ENCODE data around the gene SCYL1.

Gene SCYL1

GRCh38 chr11:65572356-65573051 is 47.6 kb downstream of the SCYL1 start, which contains the start of gene FAM89B:
TSS of gene FAM89B (plus strand) at chr11:65572538. CDS start at chr11:65572670, 132 bp downstream.
- peak; percentile 82 for DNase-seq

DNA sequence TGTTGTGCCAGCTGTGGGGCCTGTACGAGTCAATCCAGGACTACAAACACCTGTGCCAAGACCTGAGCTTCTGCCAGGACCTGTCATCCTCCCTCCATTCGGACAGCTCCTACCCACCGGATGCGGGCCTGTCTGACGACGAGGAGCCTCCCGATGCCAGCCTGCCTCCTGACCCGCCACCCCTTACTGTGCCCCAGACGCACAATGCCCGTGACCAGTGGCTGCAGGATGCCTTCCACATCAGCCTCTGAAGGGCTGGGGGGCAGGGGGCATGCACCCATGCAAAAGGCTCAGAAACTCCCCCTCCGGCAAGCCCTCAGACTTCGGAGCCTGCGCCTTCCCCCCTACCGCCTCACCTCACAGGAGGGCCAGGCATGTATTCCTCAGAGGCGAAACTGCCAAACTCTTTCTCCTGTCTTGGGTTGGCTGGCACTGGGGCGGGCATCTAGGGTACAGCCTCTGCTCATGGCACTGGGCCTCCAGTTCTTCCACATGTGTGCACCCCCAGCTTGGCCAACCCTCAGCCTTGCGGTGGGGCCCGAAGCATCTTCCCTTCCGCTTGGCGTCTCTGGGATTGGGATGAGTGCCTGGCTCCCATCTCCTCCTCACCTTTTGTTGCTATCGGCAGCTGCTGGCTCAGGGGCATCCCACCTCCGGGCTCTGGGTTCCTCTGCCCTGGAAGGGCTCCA is 48.7 kb downstream of the SCYL1 start:
- no peak for DNase-seq

DNA sequence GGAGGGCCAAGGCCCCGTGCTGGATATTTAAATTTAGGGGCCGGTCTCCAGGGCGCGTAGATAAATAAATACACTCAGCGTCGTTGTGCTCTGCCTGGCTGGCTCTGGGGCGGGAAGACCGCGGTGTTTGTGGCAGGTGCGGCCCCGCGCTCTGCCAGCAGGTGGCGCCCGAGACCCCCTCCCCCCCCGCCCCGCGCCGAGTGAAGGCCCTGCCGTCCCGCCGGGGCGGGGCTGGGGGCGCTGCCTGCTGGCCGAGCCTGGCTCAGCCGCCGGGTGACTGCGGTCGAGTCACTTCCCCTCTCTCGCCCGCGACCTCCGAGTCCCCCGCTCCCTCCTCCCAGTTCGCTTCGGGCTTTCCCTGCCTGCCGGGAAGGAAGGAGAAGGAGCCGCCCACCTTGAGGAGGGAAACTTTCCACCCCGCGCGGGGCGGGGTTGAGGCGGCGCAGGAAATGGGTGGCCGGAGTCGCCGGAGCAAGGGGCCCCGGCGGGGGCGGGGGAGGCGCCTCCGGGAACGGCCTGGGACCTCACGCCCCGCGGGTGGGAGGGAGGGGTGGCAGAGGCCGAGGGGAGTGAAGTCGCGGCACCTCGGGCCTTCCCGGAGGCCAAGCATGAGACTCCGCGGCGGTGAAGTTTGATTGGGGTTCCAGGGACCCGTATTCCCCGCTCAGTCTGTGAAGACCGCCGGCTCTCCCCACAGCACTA is 49.4 kb downstream of the SCYL1 start:
- peak; percentile 87 for DNase-seq

GRCh38 chr11:65574811-65575567 is 50.1 kb downstream of the SCYL1 start:
- no peak for DNase-seq

- DNase-seq: peak; percentile 71
Measured at GRCh38 chr11:65575568-65576231, 50.8 kb downstream of the SCYL1 start, which contains the start of gene EHBP1L1. TSS of gene EHBP1L1 (plus strand) at chr11:65576053. CDS start at chr11:65576303, 250 bp downstream.

- no peak for DNase-seq
Measured at GRCh38 chr11:65576232-65576866, 51.5 kb downstream of the SCYL1 start.

DNA sequence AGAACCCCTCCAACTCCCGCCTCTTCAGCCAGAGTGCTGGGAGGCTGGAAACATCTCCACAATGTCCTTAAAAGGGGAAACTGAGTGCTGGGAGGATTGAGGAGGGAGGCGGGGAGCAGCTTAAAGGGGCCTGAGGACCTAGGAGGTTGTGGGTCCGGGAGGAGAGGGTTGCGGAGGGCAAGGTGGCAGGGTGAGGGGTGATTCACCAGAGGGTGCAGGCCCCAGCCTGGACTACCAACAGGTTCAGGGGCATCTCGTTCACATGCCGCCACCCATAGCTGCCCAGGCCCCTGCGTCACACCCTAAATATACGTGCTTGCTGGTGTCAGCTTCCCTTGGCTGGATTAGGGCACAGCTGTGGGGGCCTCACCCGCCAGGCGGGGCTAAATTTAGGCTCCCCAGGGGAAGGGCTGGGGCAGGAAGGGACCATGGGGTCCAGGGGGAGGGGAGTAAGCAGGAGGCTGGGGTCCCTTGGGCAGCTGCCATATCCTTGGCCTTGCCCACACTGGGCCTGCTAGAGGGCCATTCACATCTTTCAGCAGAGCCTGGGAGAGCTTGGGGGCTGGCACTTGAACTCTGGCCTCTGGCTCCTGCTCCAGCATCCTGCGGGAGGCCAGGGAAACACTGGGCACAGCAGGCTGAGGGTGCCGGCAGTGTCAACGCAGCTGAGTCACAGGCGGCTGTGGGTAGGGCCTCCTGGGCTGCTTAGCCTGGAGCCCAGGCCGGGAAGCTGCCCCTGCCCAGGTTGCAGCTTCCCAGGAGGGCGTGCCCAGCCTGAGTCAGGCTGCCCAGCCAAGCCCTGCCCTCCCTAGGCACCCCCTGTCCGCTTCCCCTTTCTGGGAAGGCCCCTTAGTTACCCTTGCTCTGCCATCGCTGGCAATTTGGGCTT is 52.2 kb downstream of the SCYL1 start:
- no peak for DNase-seq

- DNase-seq: no peak
Measured at GRCh38 chr11:65577756-65578109, 52.9 kb downstream of the SCYL1 start.

GRCh38 chr11:65578134-65578533 is 53.3 kb downstream of the SCYL1 start:
- DNase-seq: no peak

DNA sequence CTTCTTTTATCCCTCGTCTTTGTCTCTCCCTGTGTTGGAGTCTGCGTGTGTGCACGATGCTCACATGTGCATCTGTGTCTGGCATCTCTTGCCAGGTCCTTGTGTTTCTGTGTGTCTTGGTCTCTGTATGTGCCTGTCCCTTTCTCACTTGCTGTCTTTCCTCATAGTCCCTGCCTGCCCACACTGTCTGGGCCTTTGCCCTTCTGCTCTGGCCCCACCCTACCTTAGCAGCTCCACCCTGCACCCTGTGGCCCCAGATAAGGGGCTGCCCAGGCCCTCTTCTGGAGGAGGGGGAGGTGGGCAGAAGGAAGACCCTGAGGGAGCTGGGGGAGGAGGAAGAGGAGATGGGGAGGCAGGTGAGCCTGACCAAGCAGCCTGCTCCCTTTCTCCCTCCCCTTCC is 53.8 kb downstream of the SCYL1 start:
- no peak for DNase-seq

GRCh38 chr11:65579291-65579690 is 54.4 kb downstream of the SCYL1 start:
- no peak for DNase-seq

DNA sequence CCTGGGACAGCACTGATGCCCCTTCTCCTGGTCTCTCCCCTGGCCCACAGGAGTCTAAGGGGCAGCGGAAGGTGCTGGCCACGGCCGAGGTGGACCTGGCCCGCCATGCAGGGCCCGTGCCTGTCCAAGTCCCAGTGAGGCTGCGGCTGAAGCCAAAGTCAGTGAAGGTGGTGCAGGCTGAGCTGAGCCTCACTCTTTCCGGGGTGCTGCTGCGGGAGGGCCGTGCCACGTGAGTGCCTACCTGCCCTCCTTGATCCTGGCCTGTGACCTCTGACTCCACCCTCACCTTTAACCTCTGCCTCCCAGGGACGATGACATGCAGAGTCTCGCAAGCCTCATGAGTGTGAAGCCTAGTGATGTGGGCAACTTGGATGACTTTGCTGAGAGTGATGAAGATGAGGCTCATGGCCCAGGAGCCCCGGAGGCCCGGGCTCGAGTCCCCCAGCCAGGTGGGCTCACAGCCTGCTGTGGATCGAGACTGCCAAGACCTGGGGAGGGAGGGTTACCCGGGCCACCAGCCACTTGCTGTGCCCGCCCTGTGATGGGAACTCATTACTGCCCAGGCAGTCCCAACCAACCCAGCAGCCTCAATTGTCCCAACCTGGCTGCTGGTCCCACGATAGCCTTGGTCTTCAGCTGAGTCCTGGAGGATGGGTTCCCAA is 55.3 kb downstream of the SCYL1 start:
- no peak for DNase-seq

DNA sequence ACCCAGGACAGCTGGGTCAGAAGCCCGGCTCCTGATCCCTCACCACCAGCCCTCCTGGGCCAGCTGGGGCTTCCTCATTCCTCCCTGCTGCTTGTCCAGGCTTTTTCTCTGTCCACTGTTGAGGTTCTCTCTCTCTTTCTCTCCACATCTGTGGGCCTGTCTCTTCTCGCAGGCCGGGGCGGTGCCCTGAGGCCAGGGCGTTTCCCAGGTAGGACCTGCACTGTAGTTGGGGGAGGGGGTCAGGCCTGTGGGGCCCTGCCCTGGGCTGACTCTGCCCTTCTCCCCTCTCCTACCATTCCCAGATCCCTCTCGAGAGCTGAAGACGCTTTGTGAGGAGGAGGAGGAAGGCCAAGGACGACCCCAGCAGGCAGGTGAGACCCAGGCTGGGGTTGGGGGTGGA is 55.9 kb downstream of the SCYL1 start:
- no peak for DNase-seq

GRCh38 chr11:65581928-65582327 is 57.0 kb downstream of the SCYL1 start:
- no peak for DNase-seq

GRCh38 chr11:65583589-65583988 is 58.7 kb downstream of the SCYL1 start:
- DNase-seq: no peak

DNA sequence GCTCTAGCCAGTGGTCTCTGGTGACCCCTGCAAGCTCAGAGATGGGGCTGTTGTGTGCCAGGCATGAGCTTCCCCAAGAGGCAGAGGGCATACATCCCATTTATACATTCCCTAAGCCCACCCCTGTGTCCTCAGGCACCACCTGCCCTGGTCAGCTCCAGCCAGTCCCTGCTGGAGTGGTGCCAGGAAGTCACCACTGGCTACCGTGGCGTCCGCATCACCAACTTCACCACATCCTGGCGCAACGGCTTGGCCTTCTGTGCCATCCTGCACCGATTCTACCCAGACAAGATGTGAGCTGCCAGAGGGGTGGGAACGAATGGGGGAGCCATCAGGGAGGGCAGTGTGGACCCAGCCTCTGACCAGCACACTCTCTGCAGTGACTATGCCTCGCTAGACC is 59.2 kb downstream of the SCYL1 start:
- no peak for DNase-seq

DNA sequence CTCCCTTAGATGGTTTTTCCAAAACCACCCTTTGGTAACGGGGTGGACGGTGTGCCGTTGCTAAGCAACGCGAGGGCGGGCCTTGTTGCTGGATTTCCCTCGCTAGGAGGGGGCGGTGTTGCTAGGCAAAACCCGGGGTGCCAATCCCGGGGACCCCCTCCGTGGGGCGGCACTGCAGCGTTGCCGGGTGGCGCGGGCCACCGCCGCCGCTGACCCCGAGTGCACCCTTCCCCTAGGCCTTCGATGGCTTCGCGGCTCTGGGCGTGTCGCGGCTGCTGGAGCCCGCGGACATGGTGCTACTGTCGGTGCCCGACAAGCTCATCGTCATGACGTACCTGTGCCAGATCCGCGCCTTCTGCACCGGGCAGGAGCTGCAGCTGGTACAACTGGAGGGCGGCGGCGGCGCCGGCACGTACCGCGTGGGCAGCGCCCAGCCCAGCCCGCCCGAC is 59.9 kb downstream of the SCYL1 start:
- no peak for DNase-seq

- DNase-seq: no peak
Measured at GRCh38 chr11:65585396-65586246, 60.7 kb downstream of the SCYL1 start.

GRCh38 chr11:65586247-65586630 is 61.4 kb downstream of the SCYL1 start:
- DNase-seq: no peak
